ENCODE data around the gene ULBP1.
"Not testable (repeated sequence)": the region's sequence is repeated elsewhere in the genome, so short reads cannot be mapped to it uniquely, and the experiment has no call there.

ULBP1 gene

GRCh38 chr6:149953390-149953789, 10.4 kb upstream of the ULBP1 start:
- peaks cover 31% of the 10 kb centered on the region for H3K27me3 ChIP-seq (ENCODE audit: control insufficient read depth, insufficient read depth, low read length)
- H3K9me3 ChIP-seq (ENCODE audit: control insufficient read depth, insufficient read depth, low read length); H3K4me1 ChIP-seq (ENCODE audit: control insufficient read depth, insufficient read depth, low read length); H3K4me3 ChIP-seq (ENCODE audit: low read length); H3K36me3 ChIP-seq (ENCODE audit: control insufficient read depth, insufficient read depth, low read length); DNase-seq (ENCODE audit: low read depth, low spot score); H3K27ac ChIP-seq (ENCODE audit: low read length): not testable (repeated sequence)
- no CpG with 5 or more reads among the region's 2 CpGs for WGBS (ENCODE audit: insufficient coverage, insufficient read length)

- peaks cover 32% of the 10 kb centered on the region for H3K27me3 ChIP-seq (ENCODE audit: control insufficient read depth, insufficient read depth, low read length)
- H3K36me3 ChIP-seq (ENCODE audit: control insufficient read depth, insufficient read depth, low read length); H3K4me1 ChIP-seq (ENCODE audit: control insufficient read depth, insufficient read depth, low read length); H3K4me3 ChIP-seq (ENCODE audit: low read length); H3K9me3 ChIP-seq (ENCODE audit: control insufficient read depth, insufficient read depth, low read length); DNase-seq (ENCODE audit: low read depth, low spot score); H3K27ac ChIP-seq (ENCODE audit: low read length): not testable (repeated sequence)
- no CpG with 5 or more reads among the region's 10 CpGs for WGBS (ENCODE audit: insufficient coverage, insufficient read length)
Observed at GRCh38 chr6:149953934-149954327, 9.8 kb upstream of the ULBP1 start.

GRCh38 chr6:149954328-149954983, 9.3 kb upstream of the ULBP1 start:
- WGBS (ENCODE audit: insufficient coverage, insufficient read length): no CpG with 5 or more reads among the region's 53 CpGs
- not testable (repeated sequence) for H3K36me3 ChIP-seq (ENCODE audit: control insufficient read depth, insufficient read depth, low read length); H3K9me3 ChIP-seq (ENCODE audit: control insufficient read depth, insufficient read depth, low read length); H3K4me1 ChIP-seq (ENCODE audit: control insufficient read depth, insufficient read depth, low read length); DNase-seq (ENCODE audit: low read depth, low spot score); H3K27ac ChIP-seq (ENCODE audit: low read length); H3K4me3 ChIP-seq (ENCODE audit: low read length)
- H3K27me3 ChIP-seq (ENCODE audit: control insufficient read depth, insufficient read depth, low read length): peaks cover 37% of the 10 kb centered on the region

- peaks cover 37% of the 10 kb centered on the region for H3K27me3 ChIP-seq (ENCODE audit: control insufficient read depth, insufficient read depth, low read length)
- no CpG with 5 or more reads among the region's 21 CpGs for WGBS (ENCODE audit: insufficient coverage, insufficient read length)
- not testable (repeated sequence) for H3K9me3 ChIP-seq (ENCODE audit: control insufficient read depth, insufficient read depth, low read length); H3K27ac ChIP-seq (ENCODE audit: low read length); H3K36me3 ChIP-seq (ENCODE audit: control insufficient read depth, insufficient read depth, low read length); H3K4me3 ChIP-seq (ENCODE audit: low read length); H3K4me1 ChIP-seq (ENCODE audit: control insufficient read depth, insufficient read depth, low read length); DNase-seq (ENCODE audit: low read depth, low spot score)
Observed at GRCh38 chr6:149954984-149955653, 8.6 kb upstream of the ULBP1 start.

- not testable (repeated sequence) for H3K36me3 ChIP-seq (ENCODE audit: control insufficient read depth, insufficient read depth, low read length); H3K9me3 ChIP-seq (ENCODE audit: control insufficient read depth, insufficient read depth, low read length); H3K4me3 ChIP-seq (ENCODE audit: low read length); H3K4me1 ChIP-seq (ENCODE audit: control insufficient read depth, insufficient read depth, low read length); H3K27ac ChIP-seq (ENCODE audit: low read length); DNase-seq (ENCODE audit: low read depth, low spot score)
- no CpG with 5 or more reads among the region's 7 CpGs for WGBS (ENCODE audit: insufficient coverage, insufficient read length)
- peaks cover 41% of the 10 kb centered on the region for H3K27me3 ChIP-seq (ENCODE audit: control insufficient read depth, insufficient read depth, low read length)
Observed at GRCh38 chr6:149955654-149956317, 8.0 kb upstream of the ULBP1 start.

- H3K36me3 ChIP-seq (ENCODE audit: control insufficient read depth, insufficient read depth, low read length); H3K4me1 ChIP-seq (ENCODE audit: control insufficient read depth, insufficient read depth, low read length); DNase-seq (ENCODE audit: low read depth, low spot score); H3K4me3 ChIP-seq (ENCODE audit: low read length); H3K9me3 ChIP-seq (ENCODE audit: control insufficient read depth, insufficient read depth, low read length); H3K27ac ChIP-seq (ENCODE audit: low read length): not testable (repeated sequence)
- WGBS (ENCODE audit: insufficient coverage, insufficient read length): no CpG with 5 or more reads among the region's 3 CpGs
- H3K27me3 ChIP-seq (ENCODE audit: control insufficient read depth, insufficient read depth, low read length): peaks cover 53% of the 10 kb centered on the region
Observed at GRCh38 chr6:149958124-149958523, 5.6 kb upstream of the ULBP1 start.

GRCh38 chr6:149959806-149960205, 3.9 kb upstream of the ULBP1 start:
- DNase-seq (ENCODE audit: low read depth, low spot score); H3K4me3 ChIP-seq (ENCODE audit: low read length); H3K9me3 ChIP-seq (ENCODE audit: control insufficient read depth, insufficient read depth, low read length); H3K27ac ChIP-seq (ENCODE audit: low read length); H3K36me3 ChIP-seq (ENCODE audit: control insufficient read depth, insufficient read depth, low read length); H3K4me1 ChIP-seq (ENCODE audit: control insufficient read depth, insufficient read depth, low read length): not testable (repeated sequence)
- H3K27me3 ChIP-seq (ENCODE audit: control insufficient read depth, insufficient read depth, low read length): peaks cover 56% of the 10 kb centered on the region
- WGBS (ENCODE audit: insufficient coverage, insufficient read length): no CpG with 5 or more reads among the region's 4 CpGs

- Histone ChIP-seq H3K36me3 (ENCODE audit: control insufficient read depth, insufficient read depth, low read length) (no peaks in the 10 kb centered on the region), H3K4me1 (ENCODE audit: control insufficient read depth, insufficient read depth, low read length) (peaks cover 4% of the 10 kb centered on the region; the same call in 1 of the 2 replicates), H3K27me3 (ENCODE audit: control insufficient read depth, insufficient read depth, low read length) (peaks cover 57% of the 10 kb centered on the region), H3K4me3 (ENCODE audit: low read length) (no peak overlapping the region), H3K27ac (ENCODE audit: low read length) (no peak overlapping the region), H3K9me3 (ENCODE audit: control insufficient read depth, insufficient read depth, low read length) (no peaks in the 10 kb centered on the region)
- WGBS (ENCODE audit: insufficient coverage, insufficient read length): no CpG with 5 or more reads among the region's 6 CpGs
- DNase-seq (ENCODE audit: low read depth, low spot score): no peak
Observed at GRCh38 chr6:149960488-149960887, 3.3 kb upstream of the ULBP1 start.

- no peak overlapping the region for H3K4me3 ChIP-seq (ENCODE audit: low read length)
- peaks cover 5% of the 10 kb centered on the region; the same call in 1 of the 2 replicates for H3K4me1 ChIP-seq (ENCODE audit: control insufficient read depth, insufficient read depth, low read length)
- no peak overlapping the region for H3K27ac ChIP-seq (ENCODE audit: low read length)
- WGBS (ENCODE audit: insufficient coverage, insufficient read length): no CpG with 5 or more reads among the region's 6 CpGs
- H3K27me3 ChIP-seq (ENCODE audit: control insufficient read depth, insufficient read depth, low read length): peaks cover 59% of the 10 kb centered on the region
- H3K36me3 ChIP-seq (ENCODE audit: control insufficient read depth, insufficient read depth, low read length): no peaks in the 10 kb centered on the region
- DNase-seq (ENCODE audit: low read depth, low spot score): no peak
- H3K9me3 ChIP-seq (ENCODE audit: control insufficient read depth, insufficient read depth, low read length): no peaks in the 10 kb centered on the region
Observed at GRCh38 chr6:149961728-149962425, 1.9 kb upstream of the ULBP1 start.

GRCh38 chr6:149962461-149963211, 1.1 kb upstream of the ULBP1 start:
- DNase-seq (ENCODE audit: low read depth, low spot score): no peak
- Histone ChIP-seq H3K9me3 (ENCODE audit: control insufficient read depth, insufficient read depth, low read length) (no peaks in the 10 kb centered on the region), H3K4me3 (ENCODE audit: low read length) (no peak overlapping the region; the same call in 1 of the 2 replicates), H3K4me1 (ENCODE audit: control insufficient read depth, insufficient read depth, low read length) (peaks cover 5% of the 10 kb centered on the region; the same call in 1 of the 2 replicates), H3K27me3 (ENCODE audit: control insufficient read depth, insufficient read depth, low read length) (peaks cover 64% of the 10 kb centered on the region), H3K36me3 (ENCODE audit: control insufficient read depth, insufficient read depth, low read length) (no peaks in the 10 kb centered on the region), H3K27ac (ENCODE audit: low read length) (no peak overlapping the region)
- no CpG with 5 or more reads among the region's 7 CpGs for WGBS (ENCODE audit: insufficient coverage, insufficient read length)
